Fibroblast of lung (primary cell): ENCODE measurements around the gene RAB3GAP1.

Experiments used
- EZH2 ChIP-seq: IDR thresholded peaks from 2 replicates; pipeline ENCODE4 v1.5.1; 2012; ENCODE audit warnings: low read length, control low read depth, mild to moderate bottlenecking; ENCODE audit errors: missing control alignments
- TF ChIP-seq, protein P1 (sequence below), 2 donors: IDR thresholded peaks in 1 of 2; conservative IDR thresholded peaks in 1 of 2; 1 replicate in 1 of 2; 2 replicates in 1 of 2; pipeline ENCODE4 v1.5.1; 2011 to 2012; ENCODE audit warnings: low read length in 2 of 2, control low read depth in 1 of 2, inconsistent platforms in 1 of 2, low read depth in 1 of 2, mild to moderate bottlenecking in 1 of 2

- TF ChIP-seq, protein P1, sequence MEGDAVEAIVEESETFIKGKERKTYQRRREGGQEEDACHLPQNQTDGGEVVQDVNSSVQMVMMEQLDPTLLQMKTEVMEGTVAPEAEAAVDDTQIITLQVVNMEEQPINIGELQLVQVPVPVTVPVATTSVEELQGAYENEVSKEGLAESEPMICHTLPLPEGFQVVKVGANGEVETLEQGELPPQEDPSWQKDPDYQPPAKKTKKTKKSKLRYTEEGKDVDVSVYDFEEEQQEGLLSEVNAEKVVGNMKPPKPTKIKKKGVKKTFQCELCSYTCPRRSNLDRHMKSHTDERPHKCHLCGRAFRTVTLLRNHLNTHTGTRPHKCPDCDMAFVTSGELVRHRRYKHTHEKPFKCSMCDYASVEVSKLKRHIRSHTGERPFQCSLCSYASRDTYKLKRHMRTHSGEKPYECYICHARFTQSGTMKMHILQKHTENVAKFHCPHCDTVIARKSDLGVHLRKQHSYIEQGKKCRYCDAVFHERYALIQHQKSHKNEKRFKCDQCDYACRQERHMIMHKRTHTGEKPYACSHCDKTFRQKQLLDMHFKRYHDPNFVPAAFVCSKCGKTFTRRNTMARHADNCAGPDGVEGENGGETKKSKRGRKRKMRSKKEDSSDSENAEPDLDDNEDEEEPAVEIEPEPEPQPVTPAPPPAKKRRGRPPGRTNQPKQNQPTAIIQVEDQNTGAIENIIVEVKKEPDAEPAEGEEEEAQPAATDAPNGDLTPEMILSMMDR (conservative IDR thresholded peaks at IDR 0.05 in 1 of 2, IDR thresholded peaks at IDR 0.05 in 1 of 2; ENCODE audit: low read depth in 1 of 2, low read length in 2 of 2), result no peak
- no peak for TF ChIP-seq EZH2
These were observed 4.7 kb downstream of the RAB3GAP1 start for GRCh38 chr2:135056790-135057189.
